Adipose tissue (tissue), 3 donors: ENCODE results near the gene CHI3L1. TPM values are rescaled to one million over a fixed set of nuclear protein-coding genes. Genes with fewer than 3 reads are reported as not detected.

Source experiments
- polyA plus RNA-seq, 3 donors: library from polyadenylated mRNA; stranded (reverse); fragments of 200-250 nt; gene quantifications; one replicate each; pipeline ENCODE4 v1.2.3, GENCODE V29; 2013
- donor health status: healthy with polysubstance abuse.
- donor health status: Bipolar disorder and iron deficiency.
- donor health status: healthy.

Gene CHI3L1
- polyA plus RNA-seq, 3 donors, result 6.1 to 191 (median 12.6) TPM

Other genes starting within 250 kb of the CHI3L1 start
- 10 to 100 TPM; 49.7 to 83.5 (median 68.8) TPM for gene ADIPOR1, start 228.4 kb downstream of the CHI3L1 start, polyA plus RNA-seq
- 10 to 100 TPM; 26.7 to 54.3 (median 37.4) TPM for gene CYB5R1, start 219.4 kb downstream of the CHI3L1 start, polyA plus RNA-seq
- gene TMEM183A, start 179.3 kb downstream of the CHI3L1 start, polyA plus RNA-seq, result 10 to 100 TPM; 35.1 to 40.9 (median 40.8) TPM
- under 1 TPM; 0.10 to 0.79 (median 0.12) TPM for gene PPFIA4, start 160.2 kb downstream of the CHI3L1 start, polyA plus RNA-seq
- gene MYOG, start 100.7 kb downstream of the CHI3L1 start, polyA plus RNA-seq, result under 1 TPM in 1 of 3 donors, not detected in 2; 0.05 TPM
- gene ADORA1, start 59.0 kb downstream of the CHI3L1 start, polyA plus RNA-seq, result 10 to 100 TPM in 1 of 3 donors, 1 to 10 TPM in 2; 3.8 to 10.1 (median 9.8) TPM
- under 1 TPM in 2 of 3 donors, not detected in 1; 0.08 to 0.34 TPM for gene MYBPH, start 10.9 kb downstream of the CHI3L1 start, polyA plus RNA-seq
- gene CHIT1, start 43.0 kb upstream of the CHI3L1 start, polyA plus RNA-seq, result under 1 TPM; 0.07 to 0.34 (median 0.12) TPM
- 100 to 1,000 TPM; 292 to 386 (median 336) TPM for gene BTG2, start 118.8 kb upstream of the CHI3L1 start, polyA plus RNA-seq
- gene FMOD, start 164.4 kb upstream of the CHI3L1 start, polyA plus RNA-seq, result 10 to 100 TPM in 2 of 3 donors, 1 to 10 TPM in 1; 7.4 to 47.6 (median 38.1) TPM